Measurements from ENCODE around the gene EIF4EBP3. TPM values are rescaled to one million over a fixed set of nuclear protein-coding genes. Genes with fewer than 3 reads are reported as not detected.

EIF4EBP3 gene
- total RNA-seq, 2 experiments from 2014 or later: 0.98 to 8.3 TPM

DNA sequence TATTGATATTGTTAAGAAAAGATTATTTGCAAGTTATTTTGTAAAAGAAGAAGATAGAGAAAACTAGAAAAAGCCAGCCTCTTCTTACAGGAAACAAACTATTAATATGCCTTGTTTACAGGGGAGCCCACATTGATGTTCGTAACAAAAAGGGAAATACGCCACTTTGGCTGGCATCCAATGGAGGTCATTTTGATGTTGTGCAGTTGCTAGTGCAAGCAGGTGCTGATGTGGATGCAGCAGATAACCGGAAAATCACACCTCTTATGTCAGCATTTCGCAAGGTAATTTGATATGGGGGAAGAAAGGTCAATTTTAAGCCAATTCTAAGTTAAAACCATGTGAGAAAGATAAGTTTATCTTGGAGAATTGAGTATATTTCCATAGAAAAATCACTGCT, 37.6 kb upstream of the EIF4EBP3 start:
- CTCF ChIA-PET (ENCODE audit: unreplicated experiment): no interaction called here

DNA sequence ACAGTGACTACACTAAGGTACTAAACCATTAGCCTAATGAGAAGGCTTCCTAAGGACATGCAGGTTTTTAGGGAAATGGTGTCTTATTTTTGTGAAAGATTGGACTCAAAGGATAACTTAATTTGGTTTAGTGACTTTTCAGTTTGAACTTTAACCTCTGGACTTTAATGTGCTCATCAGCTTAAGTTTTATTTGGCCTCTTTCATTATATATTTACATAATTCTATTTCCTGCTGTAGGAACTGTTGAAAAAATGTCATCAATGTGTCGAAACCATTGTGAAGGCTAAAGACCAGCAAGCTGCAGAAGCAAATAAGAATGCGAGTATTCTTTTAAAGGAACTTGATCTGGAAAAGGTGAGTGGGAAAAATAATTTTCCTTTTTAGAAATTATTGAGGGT, 34.3 kb upstream of the EIF4EBP3 start:
- POLR2A ChIA-PET: no interaction called here
- Histone ChIP-seq H4K20me1 (ENCODE audit: insufficient read depth, low read length) (no peaks in the 10 kb centered on the region), H3K9me3 (ENCODE audit: low read length) (no peaks in the 10 kb centered on the region), H3K4me3 (ENCODE audit: low read depth, low read length, poor library complexity, severe bottlenecking) (no peak overlapping the region), H3K9me2 (ENCODE audit: insufficient read depth, low read length) (no peaks in the 10 kb centered on the region), H3K27ac (ENCODE audit: low read depth, low read length, poor library complexity, severe bottlenecking) (no peak overlapping the region), H2AFZ (ENCODE audit: low read length) (no peak overlapping the region), H3K4me1 (ENCODE audit: insufficient read depth, low read length, poor library complexity, severe bottlenecking) (no peaks in the 10 kb centered on the region), H3K4me2 (ENCODE audit: low read length) (no peak overlapping the region), H3K36me3 (ENCODE audit: insufficient read depth, low read length) (peaks cover 75% of the 10 kb centered on the region), H3K79me2 (ENCODE audit: insufficient read depth, low read depth, low read length) (no peaks in the 10 kb centered on the region)
- intact Hi-C loops (cut with micrococcal nuclease; ENCODE audit: unreplicated experiment): no loop called here
- no peak for TF ChIP-seq EZH2phosphoT487 (IDR thresholded peaks at IDR 0.05; ENCODE audit: borderline replicate concordance, low read depth, low read length)
- TF ChIP-seq, protein P1, sequence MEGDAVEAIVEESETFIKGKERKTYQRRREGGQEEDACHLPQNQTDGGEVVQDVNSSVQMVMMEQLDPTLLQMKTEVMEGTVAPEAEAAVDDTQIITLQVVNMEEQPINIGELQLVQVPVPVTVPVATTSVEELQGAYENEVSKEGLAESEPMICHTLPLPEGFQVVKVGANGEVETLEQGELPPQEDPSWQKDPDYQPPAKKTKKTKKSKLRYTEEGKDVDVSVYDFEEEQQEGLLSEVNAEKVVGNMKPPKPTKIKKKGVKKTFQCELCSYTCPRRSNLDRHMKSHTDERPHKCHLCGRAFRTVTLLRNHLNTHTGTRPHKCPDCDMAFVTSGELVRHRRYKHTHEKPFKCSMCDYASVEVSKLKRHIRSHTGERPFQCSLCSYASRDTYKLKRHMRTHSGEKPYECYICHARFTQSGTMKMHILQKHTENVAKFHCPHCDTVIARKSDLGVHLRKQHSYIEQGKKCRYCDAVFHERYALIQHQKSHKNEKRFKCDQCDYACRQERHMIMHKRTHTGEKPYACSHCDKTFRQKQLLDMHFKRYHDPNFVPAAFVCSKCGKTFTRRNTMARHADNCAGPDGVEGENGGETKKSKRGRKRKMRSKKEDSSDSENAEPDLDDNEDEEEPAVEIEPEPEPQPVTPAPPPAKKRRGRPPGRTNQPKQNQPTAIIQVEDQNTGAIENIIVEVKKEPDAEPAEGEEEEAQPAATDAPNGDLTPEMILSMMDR (conservative IDR thresholded peaks at IDR 0.05; ENCODE audit: low read length): no peak
- no peak for DNase-seq (ENCODE audit: low spot score)
- BruUV-seq (replicated peaks): no TSS peak
- CTCF ChIA-PET (ENCODE audit: unreplicated experiment): no interaction called here

More for the DNA sequence above, 37.6 kb upstream of the EIF4EBP3 start:
- intact Hi-C loops (cut with micrococcal nuclease; ENCODE audit: unreplicated experiment): no loop called here
- POLR2A ChIA-PET: interaction anchor here (0.9 kb wide), 1 partner anchor 10 kb away, joined by 4 read pairs; no protein-coding TSS in a partner anchor
- H3K36me3 ChIP-seq (ENCODE audit: insufficient read depth, low read length): peaks cover 100% of the 10 kb centered on the region
- no peak overlapping the region for H2AFZ ChIP-seq (ENCODE audit: low read length)
- DNase-seq (ENCODE audit: low spot score): no peak
- H3K9me3 ChIP-seq (ENCODE audit: low read length): no peaks in the 10 kb centered on the region
- no peaks in the 10 kb centered on the region for H4K20me1 ChIP-seq (ENCODE audit: insufficient read depth, low read length)
- no peak for TF ChIP-seq EZH2phosphoT487 (IDR thresholded peaks at IDR 0.05; ENCODE audit: borderline replicate concordance, low read depth, low read length)
- TF ChIP-seq, protein P1 (conservative IDR thresholded peaks at IDR 0.05; ENCODE audit: low read length): no peak
- no TSS peak for BruUV-seq (replicated peaks)
- no peaks in the 10 kb centered on the region for H3K4me1 ChIP-seq (ENCODE audit: insufficient read depth, low read length, poor library complexity, severe bottlenecking)
- no peaks in the 10 kb centered on the region for H3K9me2 ChIP-seq (ENCODE audit: insufficient read depth, low read length)
- no peak overlapping the region for H3K27ac ChIP-seq (ENCODE audit: low read depth, low read length, poor library complexity, severe bottlenecking)
- H3K79me2 ChIP-seq (ENCODE audit: insufficient read depth, low read depth, low read length): no peaks in the 10 kb centered on the region
- H3K4me2 ChIP-seq (ENCODE audit: low read length): no peak overlapping the region
- H3K4me3 ChIP-seq (ENCODE audit: low read depth, low read length, poor library complexity, severe bottlenecking): no peak overlapping the region

DNA sequence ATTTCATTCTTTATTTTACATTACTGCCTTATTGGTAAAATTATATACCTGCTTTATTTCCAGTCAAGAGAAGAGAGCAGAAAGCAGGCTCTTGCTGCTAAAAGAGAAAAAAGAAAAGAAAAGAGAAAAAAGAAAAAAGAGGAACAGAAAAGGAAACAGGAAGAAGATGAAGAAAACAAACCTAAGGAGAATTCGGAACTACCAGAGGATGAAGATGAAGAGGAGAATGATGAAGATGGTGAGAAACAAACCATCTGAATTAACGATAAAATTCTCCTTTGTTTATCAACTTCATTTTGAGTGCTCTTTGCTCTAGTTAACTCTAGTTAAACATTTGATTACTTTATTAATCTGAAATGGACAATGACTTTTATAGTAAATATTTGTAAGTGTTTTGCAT, 23.5 kb upstream of the EIF4EBP3 start:
- CTCF ChIA-PET (ENCODE audit: unreplicated experiment): no interaction called here
- intact Hi-C loops (cut with micrococcal nuclease; ENCODE audit: unreplicated experiment): no loop called here

More for the DNA sequence above, 23.5 kb upstream of the EIF4EBP3 start:
- no peaks in the 10 kb centered on the region for H4K20me1 ChIP-seq (ENCODE audit: insufficient read depth, low read length)
- no peaks in the 10 kb centered on the region for H3K79me2 ChIP-seq (ENCODE audit: insufficient read depth, low read depth, low read length)
- H3K4me2 ChIP-seq (ENCODE audit: low read length): no peak overlapping the region
- H3K9me3 ChIP-seq (ENCODE audit: low read length): no peaks in the 10 kb centered on the region
- no peak overlapping the region for H3K27ac ChIP-seq (ENCODE audit: low read depth, low read length, poor library complexity, severe bottlenecking)
- TF ChIP-seq, protein P1 (conservative IDR thresholded peaks at IDR 0.05; ENCODE audit: low read length): no peak
- TF ChIP-seq EZH2phosphoT487 (IDR thresholded peaks at IDR 0.05; ENCODE audit: borderline replicate concordance, low read depth, low read length): no peak
- BruUV-seq (replicated peaks): no TSS peak
- POLR2A ChIA-PET: interaction anchor here (0.6 to 0.7 kb wide), 3 partner anchors 137 to 1051 kb away, joined by 3 to 5 read pairs (median 3); no protein-coding TSS in a partner anchor
- no peak overlapping the region for H2AFZ ChIP-seq (ENCODE audit: low read length)
- H3K4me1 ChIP-seq (ENCODE audit: insufficient read depth, low read length, poor library complexity, severe bottlenecking): peaks cover 7% of the 10 kb centered on the region
- no peak for DNase-seq (ENCODE audit: low spot score)
- H3K4me3 ChIP-seq (ENCODE audit: low read depth, low read length, poor library complexity, severe bottlenecking): no peak overlapping the region
- H3K36me3 ChIP-seq (ENCODE audit: insufficient read depth, low read length): peaks cover 72% of the 10 kb centered on the region
- H3K9me2 ChIP-seq (ENCODE audit: insufficient read depth, low read length): no peaks in the 10 kb centered on the region
